ENCODE data around the gene JRKL.
"Not testable (repeated sequence)": the region's sequence is repeated elsewhere in the genome, so short reads cannot be mapped to it uniquely, and the experiment has no call there.

Gene JRKL

GRCh38 chr11:96396637-96397036 is 6.8 kb downstream of the JRKL start:
- no peak for DNase-seq

- DNase-seq: no peak
Measured at GRCh38 chr11:96397863-96398262, 8.1 kb downstream of the JRKL start.

GRCh38 chr11:96400697-96401096 is 10.9 kb downstream of the JRKL start:
- no peak for DNase-seq

- not testable (repeated sequence) for DNase-seq
Measured at GRCh38 chr11:96411412-96411811, 21.6 kb downstream of the JRKL start.

- no peak for DNase-seq
Measured at GRCh38 chr11:96412761-96413381, 23.1 kb downstream of the JRKL start.

GRCh38 chr11:96413408-96413807 is 23.6 kb downstream of the JRKL start:
- no peak for DNase-seq

- DNase-seq: no peak
Measured at GRCh38 chr11:96424693-96425092, 34.9 kb downstream of the JRKL start.

GRCh38 chr11:96430668-96431067 is 40.9 kb downstream of the JRKL start:
- no peak for DNase-seq

- not testable (repeated sequence) for DNase-seq
Measured at GRCh38 chr11:96432654-96433053, 42.8 kb downstream of the JRKL start.
